Erythroblast (primary cell): Measurements from ENCODE around the gene HNRNPA0.
"Not testable (repeated sequence)": the region's sequence is repeated elsewhere in the genome, so short reads cannot be mapped to it uniquely, and the experiment has no call there.

Source experiments
- DNase-seq, 2 experiments: peaks; one replicate each; lab custom pipeline; 2025; lab: John Stamatoyannopoulos, UW
- GATA1 ChIP-seq: IDR thresholded peaks from 2 replicates; pipeline ENCODE4 v1.6.1; 2011; ENCODE audit warnings: low read depth, mild to moderate bottlenecking, control low read depth, low read length, moderate library complexity
- POLR2A ChIP-seq: IDR thresholded peaks from 2 replicates; pipeline ENCODE4 v1.6.1; 2011; ENCODE audit warnings: mild to moderate bottlenecking, low read length

The HNRNPA0 gene

GRCh38 chr5:137754188-137754960 lies at the start of gene HNRNPA0:
TSS of gene HNRNPA0 (minus strand) at chr5:137754363. CDS start at chr5:137754066, 297 bp downstream.
- DNase-seq = peak; percentile 98 to 99
- TF ChIP-seq POLR2A (peak; percentile 99), GATA1 (no peak)

GRCh38 chr5:137802282-137803210 lies 48.4 kb upstream of the HNRNPA0 start:
- TF ChIP-seq GATA1 (no peak), POLR2A (no peak)
- no peak for DNase-seq

GRCh38 chr5:137800700-137801411 lies 46.7 kb upstream of the HNRNPA0 start:
- TF ChIP-seq POLR2A = no peak
- TF ChIP-seq GATA1 = no peak
- no peak for DNase-seq

- no peak for DNase-seq
- TF ChIP-seq GATA1 = no peak
- TF ChIP-seq POLR2A = no peak
Measured at GRCh38 chr5:137796279-137796678, 42.1 kb upstream of the HNRNPA0 start.

GRCh38 chr5:137794863-137795262 lies 40.7 kb upstream of the HNRNPA0 start:
- TF ChIP-seq POLR2A = no peak
- no peak for TF ChIP-seq GATA1
- DNase-seq = no peak

- no peak for DNase-seq
- TF ChIP-seq POLR2A (no peak), GATA1 (no peak)
Measured at GRCh38 chr5:137792303-137792702, 38.1 kb upstream of the HNRNPA0 start.

- TF ChIP-seq GATA1 (no peak), POLR2A (no peak)
- DNase-seq = no peak
Measured at GRCh38 chr5:137791799-137792198, 37.6 kb upstream of the HNRNPA0 start.

- no peak for DNase-seq
- TF ChIP-seq POLR2A = no peak
- no peak for TF ChIP-seq GATA1
Measured at GRCh38 chr5:137791387-137791786, 37.2 kb upstream of the HNRNPA0 start.

GRCh38 chr5:137788560-137788959 lies 34.4 kb upstream of the HNRNPA0 start:
- not testable (repeated sequence) for DNase-seq

- no peak for TF ChIP-seq POLR2A
- no peak for TF ChIP-seq GATA1
- DNase-seq = no peak
Measured at GRCh38 chr5:137782984-137783536, 28.9 kb upstream of the HNRNPA0 start.

GRCh38 chr5:137782055-137782454 lies 27.9 kb upstream of the HNRNPA0 start:
- DNase-seq = no peak
- TF ChIP-seq POLR2A (no peak), GATA1 (no peak)

- TF ChIP-seq POLR2A = no peak
- no peak for TF ChIP-seq GATA1
- peak; percentile 22 to 63 for DNase-seq
Measured at GRCh38 chr5:137778772-137779564, 24.8 kb upstream of the HNRNPA0 start.

- DNase-seq = not testable (repeated sequence)
Measured at GRCh38 chr5:137767937-137768336, 13.8 kb upstream of the HNRNPA0 start.
